ENCODE data around the gene OTOG. TPM values are rescaled to one million over a fixed set of nuclear protein-coding genes. Genes with fewer than 3 reads are reported as not detected.

The OTOG gene
- total RNA-seq, 6 experiments from 2014 or later = not detected

GRCh38 chr11:17531636-17532113 lies 15.4 kb upstream of the OTOG start:
- TF ChIP-seq CTCF (IDR thresholded peaks at IDR 0.05) (no peak), POLR2A (IDR thresholded peaks at IDR 0.05) (no peak)
- no peaks in the 10 kb centered on the region for H3K9me3 ChIP-seq
- intact Hi-C loops (cut with DNase I) = no loop called here
- DNase-seq (no peak), ATAC-seq (no peak)
- WGBS (ENCODE audit: insufficient coverage, low coverage, low lambda C conversion rate, missing lambda C conversion rate) = 56% methylated on average over 3 of the region's 6 CpGs
- no peak overlapping the region for H3K4me3 ChIP-seq
- no peaks in the 10 kb centered on the region for H3K36me3 ChIP-seq
- no peak overlapping the region for H3K27ac ChIP-seq
- H3K4me1 ChIP-seq = no peaks in the 10 kb centered on the region
- no peaks in the 10 kb centered on the region for H3K27me3 ChIP-seq

- intact Hi-C loops (cut with DNase I) = no loop called here
- ATAC-seq (no peak), DNase-seq (no peak)
- WGBS (ENCODE audit: insufficient coverage, low coverage, low lambda C conversion rate, missing lambda C conversion rate) = 71% methylated on average over 2 of the region's 2 CpGs
- no peaks in the 10 kb centered on the region for H3K27me3 ChIP-seq
- no peak overlapping the region for H3K4me3 ChIP-seq
- no peaks in the 10 kb centered on the region for H3K4me1 ChIP-seq
- H3K27ac ChIP-seq = no peak overlapping the region
- H3K9me3 ChIP-seq = no peaks in the 10 kb centered on the region
- no peaks in the 10 kb centered on the region for H3K36me3 ChIP-seq
- TF ChIP-seq POLR2A (IDR thresholded peaks at IDR 0.05) (no peak), CTCF (IDR thresholded peaks at IDR 0.05) (no peak)
Observed at GRCh38 chr11:17532784-17533183, 14.3 kb upstream of the OTOG start.

GRCh38 chr11:17533341-17533740 lies 13.7 kb upstream of the OTOG start:
- TF ChIP-seq CTCF (IDR thresholded peaks at IDR 0.05) (no peak), POLR2A (IDR thresholded peaks at IDR 0.05) (no peak)
- H3K4me1 ChIP-seq = no peaks in the 10 kb centered on the region

GRCh38 chr11:17533778-17534415 lies 13.2 kb upstream of the OTOG start:
- no peak for ATAC-seq
- no peak for DNase-seq
- H3K9me3 ChIP-seq = no peaks in the 10 kb centered on the region
- WGBS (ENCODE audit: insufficient coverage, low coverage, low lambda C conversion rate, missing lambda C conversion rate) = 67% methylated on average over 6 of the region's 11 CpGs
- TF ChIP-seq POLR2A (IDR thresholded peaks at IDR 0.05) (no peak), CTCF (IDR thresholded peaks at IDR 0.05) (no peak)
- H3K27ac ChIP-seq = no peak overlapping the region
- no peaks in the 10 kb centered on the region for H3K36me3 ChIP-seq
- H3K4me3 ChIP-seq = no peak overlapping the region
- H3K27me3 ChIP-seq = no peaks in the 10 kb centered on the region
- no peaks in the 10 kb centered on the region for H3K4me1 ChIP-seq
- intact Hi-C loops (cut with DNase I) = no loop called here

More at GRCh38 chr11:17533341-17533740, 13.7 kb upstream of the OTOG start:
- DNase-seq (no peak), ATAC-seq (no peak)
- H3K36me3 ChIP-seq = no peaks in the 10 kb centered on the region
- intact Hi-C loops (cut with DNase I) = no loop called here
- no peaks in the 10 kb centered on the region for H3K9me3 ChIP-seq
- no peaks in the 10 kb centered on the region for H3K27me3 ChIP-seq
- H3K4me3 ChIP-seq = no peak overlapping the region
- no peak overlapping the region for H3K27ac ChIP-seq
- WGBS (ENCODE audit: insufficient coverage, low coverage, low lambda C conversion rate, missing lambda C conversion rate) = no CpG with 5 or more reads among the region's 6 CpGs
